CD8-positive, alpha-beta memory T cell (primary cell): ENCODE data around the gene TENM3. TPM values are rescaled to one million over a fixed set of nuclear protein-coding genes. Genes with fewer than 3 reads are reported as not detected.

Experiments
- CTCF ChIA-PET: fragments of 350-600 bp; sonication (Branson Sonifier 250); formaldehyde crosslinking; loops from one replicate; lab custom pipeline; 2021; ENCODE audit warnings: antibody characterized with exemption; lab: Charles Lee
- POLR2A ChIA-PET: fragments of 350-600 bp; sonication (Branson Sonifier 250); formaldehyde crosslinking; loops from one replicate; lab custom pipeline; 2021; ENCODE audit warnings: antibody characterized with exemption; lab: Charles Lee
- DNase-seq, 5 donors: peaks; one replicate each; pipeline versions ENCODE4 v3.0.0 to v3.0.0-alpha.2; 2020 to 2022; ENCODE audit warnings: mixed read lengths in 1 of 5
- H3K27ac ChIP-seq: one replicate; pipeline ENCODE4 v1.7.0; 2013; ENCODE audit warnings: low read depth, mild to moderate bottlenecking, low read length, moderate library complexity
- H3K27me3 ChIP-seq: 2 replicates; pipeline ENCODE4 v1.7.0; 2013; ENCODE audit warnings: low read length, mild to moderate bottlenecking; ENCODE audit not compliant: insufficient read depth, poor library complexity, severe bottlenecking
- H3K36me3 ChIP-seq: 2 replicates; pipeline ENCODE4 v1.7.0; 2013; ENCODE audit warnings: mild to moderate bottlenecking, low read length, moderate library complexity; ENCODE audit not compliant: insufficient read depth
- H3K4me1 ChIP-seq: 2 replicates; pipeline ENCODE4 v1.7.0; 2013; ENCODE audit warnings: mild to moderate bottlenecking, low read length, moderate library complexity; ENCODE audit not compliant: insufficient read depth
- H3K4me3 ChIP-seq: 2 replicates; pipeline ENCODE4 v1.7.0; 2013; ENCODE audit warnings: mild to moderate bottlenecking, low read length
- H3K9me3 ChIP-seq: 2 replicates; pipeline ENCODE4 v1.7.0; 2013; ENCODE audit warnings: mild to moderate bottlenecking, low read length
- H3K27ac Mint-ChIP-seq, 8 donors: one replicate each; pipeline ENCODE4 v1.8.0; 2020 to 2021; ENCODE audit warnings: mixed read lengths in 8 of 8, mild to moderate bottlenecking in 6 of 8, inconsistent platforms in 3 of 8, moderate library complexity in 3 of 8
- H3K27me3 Mint-ChIP-seq, 2 donors: one replicate each; pipeline ENCODE4 v1.8.0; 2020 to 2021; ENCODE audit warnings: mixed read lengths in 2 of 2, mild to moderate bottlenecking in 1 of 2, moderate library complexity in 1 of 2
- H3K36me3 Mint-ChIP-seq, 3 donors: one replicate each; pipeline ENCODE4 v1.8.0; 2020 to 2021; ENCODE audit warnings: mixed read lengths in 3 of 3, inconsistent platforms in 1 of 3, mild to moderate bottlenecking in 1 of 3
- H3K4me1 Mint-ChIP-seq, 3 donors: one replicate each; pipeline ENCODE4 v1.8.0; 2020 to 2021; ENCODE audit warnings: mixed read lengths in 3 of 3, inconsistent platforms in 1 of 3, mild to moderate bottlenecking in 1 of 3
- H3K4me3 Mint-ChIP-seq, 7 donors: one replicate each; pipeline ENCODE4 v1.8.0; 2020 to 2021; ENCODE audit warnings: mixed read lengths in 7 of 7, mild to moderate bottlenecking in 6 of 7, moderate library complexity in 4 of 7, inconsistent platforms in 2 of 7
- H3K9me3 Mint-ChIP-seq, 5 donors: one replicate each; pipeline ENCODE4 v1.8.0; 2020 to 2022; ENCODE audit warnings: mixed read lengths in 5 of 5, mild to moderate bottlenecking in 3 of 5, moderate library complexity in 2 of 5, inconsistent platforms in 1 of 5
- polyA plus RNA-seq: library from polyadenylated mRNA; unstranded; fragments of 300-500 nt; fragmentation: Illumina TruSeq; gene quantifications from one replicate; pipeline ENCODE4 v1.2.3, GENCODE V29; 2021
- total RNA-seq, 2 experiments: library from RNA; stranded (reverse); gene quantifications; one replicate each; pipeline ENCODE4 v1.2.3, GENCODE V29; 2021

TENM3 gene
- total and polyA plus RNA-seq, 3 experiments from 2014 or later, result not detected

- H3K9me3 ChIP-seq, result no peaks in the 10 kb centered on the region
- peaks cover 0 to 4% (median 0%) of the 10 kb centered on the region in 3 donors for H3K4me1 Mint-ChIP-seq
- CTCF ChIA-PET, result no interaction called here
- no peak for DNase-seq
- H3K27ac Mint-ChIP-seq, result no peak overlapping the region
- H3K27me3 ChIP-seq, result peaks cover 4% of the 10 kb centered on the region
- no peak overlapping the region for H3K4me3 ChIP-seq
- POLR2A ChIA-PET, result no interaction called here
- no peak overlapping the region for H3K4me3 Mint-ChIP-seq
- H3K36me3 ChIP-seq, result no peaks in the 10 kb centered on the region
- peaks cover 22 to 63% of the 10 kb centered on the region in 2 donors for H3K27me3 Mint-ChIP-seq
- H3K9me3 Mint-ChIP-seq, result peaks cover 0 to 7% (median 0%) of the 10 kb centered on the region in 5 donors
- no peak overlapping the region for H3K27ac ChIP-seq
- H3K4me1 ChIP-seq, result no peaks in the 10 kb centered on the region
- no peaks in the 10 kb centered on the region for H3K36me3 Mint-ChIP-seq
Observed at GRCh38 chr4:182837831-182838230, 594.6 kb downstream of the TENM3 start.

GRCh38 chr4:182838535-182838934, 595.3 kb downstream of the TENM3 start:
- Mint-ChIP-seq H3K9me3 (peaks cover 0 to 7% (median 0%) of the 10 kb centered on the region in 5 donors), H3K4me1 (peaks cover 0 to 4% (median 0%) of the 10 kb centered on the region in 3 donors), H3K36me3 (no peaks in the 10 kb centered on the region), H3K4me3 (no peak overlapping the region), H3K27me3 (peaks cover 22 to 66% of the 10 kb centered on the region in 2 donors), H3K27ac (no peak overlapping the region)
- H3K36me3 ChIP-seq, result no peaks in the 10 kb centered on the region
- no peak overlapping the region for H3K27ac ChIP-seq
- H3K27me3 ChIP-seq, result peaks cover 4% of the 10 kb centered on the region
- H3K9me3 ChIP-seq, result no peaks in the 10 kb centered on the region
- no peak overlapping the region for H3K4me3 ChIP-seq
- H3K4me1 ChIP-seq, result no peaks in the 10 kb centered on the region
- DNase-seq, result no peak
- POLR2A ChIA-PET, result no interaction called here
- CTCF ChIA-PET, result no interaction called here

DNA sequence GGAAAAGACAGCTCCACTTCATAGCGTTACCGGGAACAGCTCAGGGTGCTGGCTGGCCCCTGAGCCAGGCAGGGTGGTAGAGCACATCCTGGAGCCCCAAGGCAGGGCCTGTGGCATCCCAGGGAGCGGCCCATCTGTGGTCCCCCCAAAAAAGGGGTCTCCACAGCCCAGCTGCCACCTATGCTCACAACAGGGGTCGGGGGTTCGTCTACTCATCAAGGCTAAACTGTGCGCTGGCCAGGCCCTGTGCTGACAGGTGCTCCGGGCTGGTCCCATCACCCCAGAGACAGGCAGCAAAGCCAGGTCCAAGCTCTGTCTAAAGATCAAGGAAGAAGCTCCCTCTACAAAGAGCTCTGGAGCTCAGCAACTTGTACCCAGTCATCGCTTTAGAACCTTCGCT, 596.1 kb downstream of the TENM3 start:
- no peak overlapping the region for H3K27ac ChIP-seq
- POLR2A ChIA-PET, result no interaction called here
- no peak for DNase-seq
- Mint-ChIP-seq H3K4me3 (no peak overlapping the region), H3K4me1 (peaks cover 0 to 4% (median 0%) of the 10 kb centered on the region in 3 donors), H3K36me3 (no peaks in the 10 kb centered on the region), H3K27me3 (peaks cover 26 to 66% of the 10 kb centered on the region in 2 donors), H3K9me3 (peaks cover 0 to 7% (median 0%) of the 10 kb centered on the region in 5 donors), H3K27ac (no peak overlapping the region)
- no peaks in the 10 kb centered on the region for H3K9me3 ChIP-seq
- H3K4me1 ChIP-seq, result no peaks in the 10 kb centered on the region
- no peak overlapping the region for H3K4me3 ChIP-seq
- no peaks in the 10 kb centered on the region for H3K36me3 ChIP-seq
- CTCF ChIA-PET, result no interaction called here
- peaks cover 4% of the 10 kb centered on the region for H3K27me3 ChIP-seq

GRCh38 chr4:182840108-182840507, 596.9 kb downstream of the TENM3 start:
- Mint-ChIP-seq H3K4me3 (no peak overlapping the region), H3K9me3 (peaks cover 0 to 7% (median 0%) of the 10 kb centered on the region in 5 donors), H3K36me3 (no peaks in the 10 kb centered on the region), H3K27me3 (peaks cover 26 to 64% of the 10 kb centered on the region in 2 donors), H3K4me1 (peaks cover 0 to 4% (median 0%) of the 10 kb centered on the region in 3 donors), H3K27ac (no peak overlapping the region)
- CTCF ChIA-PET, result no interaction called here
- POLR2A ChIA-PET, result interaction anchor here (0.6 kb wide), 1 partner anchor 78 kb away, joined by 3 read pairs; no protein-coding TSS in a partner anchor
- DNase-seq, result no peak
- Histone ChIP-seq H3K27ac (no peak overlapping the region), H3K4me1 (no peaks in the 10 kb centered on the region), H3K4me3 (no peak overlapping the region), H3K36me3 (no peaks in the 10 kb centered on the region), H3K27me3 (peaks cover 4% of the 10 kb centered on the region), H3K9me3 (no peaks in the 10 kb centered on the region)

DNA sequence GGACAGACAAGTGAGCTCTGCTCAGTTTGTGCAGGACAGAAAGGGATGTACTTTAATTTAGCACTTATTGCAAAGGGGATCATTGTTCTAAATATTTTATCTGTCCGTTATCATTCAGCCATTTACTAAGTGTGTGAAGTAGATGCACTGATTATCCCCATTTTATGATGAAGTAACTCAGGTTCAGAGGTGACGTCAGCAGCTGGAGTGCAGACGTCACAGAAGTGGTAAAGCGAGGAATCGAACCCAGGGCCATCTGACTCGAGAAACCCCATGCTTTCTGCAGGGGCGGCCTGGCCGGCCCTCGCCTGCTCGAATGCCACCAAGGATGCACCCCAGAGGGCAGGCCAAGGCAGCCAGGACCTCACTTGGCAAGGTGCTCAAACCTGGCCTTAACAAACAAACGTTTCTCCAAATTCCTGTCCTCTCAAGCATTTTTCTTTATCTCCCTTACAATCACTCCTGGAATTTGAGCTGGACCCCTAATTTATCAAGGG, 599.0 kb downstream of the TENM3 start:
- DNase-seq, result no peak
- peaks cover 17 to 54% of the 10 kb centered on the region in 2 donors for H3K27me3 Mint-ChIP-seq
- H3K36me3 Mint-ChIP-seq, result no peaks in the 10 kb centered on the region
- Histone ChIP-seq H3K27me3 (peaks cover 4% of the 10 kb centered on the region), H3K4me3 (no peak overlapping the region), H3K9me3 (no peaks in the 10 kb centered on the region), H3K27ac (no peak overlapping the region), H3K4me1 (no peaks in the 10 kb centered on the region), H3K36me3 (no peaks in the 10 kb centered on the region)
- H3K4me3 Mint-ChIP-seq, result no peak overlapping the region
- POLR2A ChIA-PET, result no interaction called here
- H3K27ac Mint-ChIP-seq, result no peak overlapping the region
- CTCF ChIA-PET, result no interaction called here
- peaks cover 0 to 4% (median 0%) of the 10 kb centered on the region in 5 donors for H3K9me3 Mint-ChIP-seq
- no peaks in the 10 kb centered on the region for H3K4me1 Mint-ChIP-seq

GRCh38 chr4:182842759-182843390, 599.7 kb downstream of the TENM3 start:
- no peak overlapping the region for H3K4me3 Mint-ChIP-seq
- H3K27me3 Mint-ChIP-seq, result peaks cover 12 to 47% of the 10 kb centered on the region in 2 donors
- Histone ChIP-seq H3K27me3 (peaks cover 4% of the 10 kb centered on the region), H3K36me3 (no peaks in the 10 kb centered on the region), H3K4me1 (no peaks in the 10 kb centered on the region), H3K9me3 (no peaks in the 10 kb centered on the region), H3K4me3 (no peak overlapping the region), H3K27ac (no peak overlapping the region)
- POLR2A ChIA-PET, result no interaction called here
- CTCF ChIA-PET, result no interaction called here
- DNase-seq, result no peak
- peaks cover 0 to 4% (median 0%) of the 10 kb centered on the region in 5 donors for H3K9me3 Mint-ChIP-seq
- H3K4me1 Mint-ChIP-seq, result no peaks in the 10 kb centered on the region
- no peaks in the 10 kb centered on the region for H3K36me3 Mint-ChIP-seq
- H3K27ac Mint-ChIP-seq, result no peak overlapping the region

- Mint-ChIP-seq H3K4me3 (no peak overlapping the region), H3K9me3 (peaks cover 0 to 4% (median 0%) of the 10 kb centered on the region in 5 donors), H3K4me1 (no peaks in the 10 kb centered on the region), H3K36me3 (no peaks in the 10 kb centered on the region), H3K27ac (no peak overlapping the region), H3K27me3 (peaks cover 8 to 41% of the 10 kb centered on the region in 2 donors)
- CTCF ChIA-PET, result no interaction called here
- H3K4me1 ChIP-seq, result no peaks in the 10 kb centered on the region
- H3K36me3 ChIP-seq, result no peaks in the 10 kb centered on the region
- H3K27me3 ChIP-seq, result peaks cover 4% of the 10 kb centered on the region
- DNase-seq, result no peak
- POLR2A ChIA-PET, result no interaction called here
- H3K4me3 ChIP-seq, result no peak overlapping the region
- no peak overlapping the region for H3K27ac ChIP-seq
- no peaks in the 10 kb centered on the region for H3K9me3 ChIP-seq
Observed at GRCh38 chr4:182843808-182844325, 600.7 kb downstream of the TENM3 start.

DNA sequence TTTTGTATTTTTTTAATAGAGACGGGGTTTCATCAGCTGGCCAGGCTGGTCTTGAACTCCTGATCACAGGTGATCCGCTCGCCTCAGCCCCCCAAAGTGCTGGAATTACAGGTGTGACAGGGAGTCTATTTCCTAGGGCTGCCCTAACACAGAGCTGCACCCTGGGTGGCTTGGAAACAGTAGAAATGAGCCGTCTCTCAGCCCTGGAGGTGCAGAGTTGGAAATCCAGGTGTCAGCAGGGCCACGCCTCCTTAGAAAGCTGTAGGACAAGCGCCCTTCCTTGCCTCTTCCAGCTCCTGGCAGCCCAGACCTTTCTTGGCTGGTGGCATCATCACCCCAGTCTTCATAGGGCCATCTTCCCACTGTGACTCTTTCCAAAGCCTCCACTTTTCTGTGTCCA, 602.4 kb downstream of the TENM3 start:
- Histone ChIP-seq H3K27me3 (no peaks in the 10 kb centered on the region), H3K27ac (no peak overlapping the region), H3K4me3 (no peak overlapping the region), H3K9me3 (no peaks in the 10 kb centered on the region), H3K36me3 (no peaks in the 10 kb centered on the region), H3K4me1 (no peaks in the 10 kb centered on the region)
- DNase-seq, result no peak
- ChIA-PET POLR2A (no interaction called here), CTCF (no interaction called here)
- Mint-ChIP-seq H3K9me3 (no peaks in the 10 kb centered on the region), H3K27ac (no peak overlapping the region), H3K4me1 (no peaks in the 10 kb centered on the region), H3K4me3 (no peak overlapping the region), H3K36me3 (no peaks in the 10 kb centered on the region), H3K27me3 (peaks cover 9 to 29% of the 10 kb centered on the region in 2 donors)
